Stimulated activated CD4-positive, alpha-beta T cell treated with anti-CD3 and anti-CD28 coated beads, TNF-alpha, amount 100 ng/mL, for 24 hours (primary cell): Measurements from ENCODE around the gene OR2A5.
"Not testable (repeated sequence)": the region's sequence is repeated elsewhere in the genome, so short reads cannot be mapped to it uniquely, and the experiment has no call there.

Experiments used
- DNase-seq, 3 experiments: peaks; one replicate each; pipeline ENCODE4 v3.0.0-alpha.2; 2020; ENCODE audit warnings: low read depth in 3 of 3

Gene OR2A5

DNA sequence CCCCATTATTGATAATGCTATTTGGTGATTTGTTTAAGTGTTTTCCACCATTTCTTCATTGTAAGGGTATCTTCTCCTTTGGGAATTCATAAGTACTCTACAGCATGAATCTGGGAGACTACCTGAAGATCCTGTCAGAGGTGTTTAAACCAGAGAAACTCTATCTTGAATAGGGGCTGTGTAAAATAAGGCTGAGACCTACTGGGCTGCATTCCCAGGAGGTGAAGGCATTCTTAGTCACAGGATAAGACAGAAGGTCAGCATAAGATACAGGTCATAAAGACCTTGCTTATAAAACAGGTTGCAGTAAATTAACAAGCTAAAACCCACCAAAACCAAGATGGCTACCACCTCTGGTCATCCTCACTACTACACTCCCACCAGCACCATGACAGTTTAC, 13.4 kb upstream of the OR2A5 start:
- DNase-seq = no peak

DNA sequence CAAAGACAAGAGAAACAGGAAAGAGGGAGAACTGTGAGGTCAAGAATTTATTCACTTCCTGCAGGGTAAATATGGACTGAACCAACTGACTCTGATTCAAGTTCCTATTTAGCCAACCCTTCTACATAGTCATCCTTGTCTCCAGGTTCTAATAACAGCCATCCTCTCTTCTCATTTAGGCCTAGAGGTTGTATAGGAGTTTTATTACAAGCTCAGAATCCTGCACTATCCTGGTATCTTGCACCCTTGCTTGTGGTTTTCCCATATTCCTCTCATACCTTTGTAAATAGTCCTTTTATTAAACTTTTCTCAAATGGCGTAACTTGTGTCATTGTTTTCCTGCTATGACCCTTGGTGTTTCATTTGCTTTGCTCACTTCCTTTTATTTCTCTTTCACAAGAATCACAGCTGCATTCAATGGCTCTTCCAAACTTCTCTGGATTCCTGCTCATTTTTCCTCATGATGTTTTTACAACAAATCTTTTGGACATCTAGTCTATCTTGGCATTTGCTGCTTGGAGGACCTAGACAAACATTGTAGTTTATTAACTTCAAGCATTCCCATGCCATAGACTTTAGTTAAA, 12.4 kb upstream of the OR2A5 start:
- DNase-seq = no peak

DNA sequence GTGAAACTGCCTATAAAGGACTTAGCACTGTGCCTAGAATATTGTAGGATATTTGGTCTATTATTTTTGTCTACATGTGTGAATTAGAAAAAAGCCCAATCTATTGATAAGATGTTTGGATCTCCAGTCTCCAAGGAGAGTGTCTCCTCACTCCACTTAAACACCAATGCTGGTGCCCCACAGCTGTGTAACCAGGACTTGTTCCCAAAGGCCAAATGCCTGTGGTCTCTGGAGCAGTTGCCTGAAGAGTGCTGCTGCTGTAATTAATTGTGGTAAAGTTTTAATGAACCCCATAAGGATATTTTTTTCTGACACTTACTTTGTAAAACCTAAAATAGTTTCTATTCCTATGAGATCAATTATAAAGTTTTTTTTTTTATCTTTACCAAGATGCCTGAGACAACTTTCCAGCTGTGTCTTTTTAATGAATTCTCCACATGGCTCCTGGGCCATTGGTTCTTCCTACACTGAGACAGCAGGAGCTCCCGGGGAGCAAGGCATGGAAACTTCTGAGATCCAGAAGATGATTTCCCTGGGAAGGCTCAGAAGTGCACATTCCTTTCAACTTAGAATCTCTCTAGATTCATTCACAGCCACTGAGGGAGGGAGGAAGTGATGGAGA, 11.2 kb upstream of the OR2A5 start:
- DNase-seq = no peak

GRCh38 chr7:144038887-144039286, 9.9 kb upstream of the OR2A5 start:
- no peak for DNase-seq

DNA sequence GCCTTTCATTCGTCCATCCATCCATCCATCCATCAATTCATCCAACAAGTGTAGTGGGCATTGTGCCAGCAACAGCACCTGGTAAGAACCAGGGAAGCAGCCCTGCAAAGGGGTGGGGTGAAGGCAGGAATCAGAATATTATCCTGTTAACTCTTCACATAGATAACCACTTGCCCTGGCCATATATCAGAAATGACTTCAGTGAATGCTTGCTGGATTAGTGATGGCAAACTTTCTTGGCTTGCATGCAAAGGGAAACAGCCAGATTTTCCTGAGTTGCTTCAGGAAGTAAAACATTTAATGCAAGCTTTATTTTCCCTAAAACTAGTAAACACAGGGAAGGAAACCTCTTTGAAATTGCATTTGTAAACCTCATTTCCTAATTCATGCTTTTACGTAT, 743 bp downstream of the OR2A5 start:
- DNase-seq = no peak

DNA sequence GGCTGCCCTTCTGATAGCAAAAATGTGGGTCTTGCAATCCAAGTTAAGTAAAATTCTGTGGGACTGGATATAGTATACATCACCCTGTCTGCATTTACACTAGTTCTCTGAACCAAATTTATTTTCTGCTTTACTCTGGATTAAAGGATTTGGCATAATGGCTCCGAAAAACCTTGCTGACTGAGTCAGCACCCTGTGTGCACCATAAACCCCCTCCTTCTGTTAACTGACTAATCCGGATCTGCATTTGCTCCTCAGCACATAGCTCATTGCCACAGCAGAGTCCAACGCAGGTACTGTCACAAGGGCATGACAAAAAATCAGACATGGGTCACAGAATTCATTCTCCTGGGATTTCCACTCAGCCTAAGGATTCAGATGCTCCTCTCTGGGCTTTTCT, 1.3 kb downstream of the OR2A5 start:
- no peak for DNase-seq

- not testable (repeated sequence) for DNase-seq
Measured at GRCh38 chr7:144050884-144051283, 2.1 kb downstream of the OR2A5 start.

- DNase-seq = no peak
Measured at GRCh38 chr7:144057954-144058353, 9.2 kb downstream of the OR2A5 start.

- no peak for DNase-seq
Measured at GRCh38 chr7:144063710-144064109, 15.0 kb downstream of the OR2A5 start.

DNA sequence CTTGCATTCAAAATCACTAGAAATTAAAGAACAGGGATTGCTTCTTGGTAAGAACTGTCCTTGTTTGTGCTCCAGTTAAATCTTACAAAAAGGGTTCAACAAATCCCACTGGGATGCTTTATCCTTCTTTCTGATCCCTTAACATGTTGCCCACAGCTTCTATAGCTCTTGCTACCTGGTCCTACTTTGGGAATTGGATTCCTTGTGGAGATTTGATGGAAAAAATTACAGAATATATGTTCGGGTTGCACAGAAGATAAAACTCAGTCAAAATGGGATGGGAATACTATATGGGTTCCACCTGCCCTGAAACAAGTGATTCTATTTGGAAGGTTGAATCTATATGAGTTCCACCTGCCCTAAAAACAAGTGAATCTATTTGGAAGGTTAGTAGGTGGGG, 20.8 kb downstream of the OR2A5 start, which contains the start of gene OR2A25:
OR2A25 (plus strand) TSS at position 301 of the 400 bp plus-strand sequence. CDS start 4,409 bp downstream, outside the sequence.
- DNase-seq = no peak

- DNase-seq = no peak
Measured at GRCh38 chr7:144069953-144070352, 21.2 kb downstream of the OR2A5 start.

- no peak for DNase-seq
Measured at GRCh38 chr7:144074374-144074773, 25.6 kb downstream of the OR2A5 start.

GRCh38 chr7:144085978-144086377, 37.2 kb downstream of the OR2A5 start, which contains the start of gene OR2A12:
Gene OR2A12, plus strand, starts transcription at chr7:144086278. Its CDS starts 8,830 bp downstream, at chr7:144095108.
- DNase-seq = no peak

DNA sequence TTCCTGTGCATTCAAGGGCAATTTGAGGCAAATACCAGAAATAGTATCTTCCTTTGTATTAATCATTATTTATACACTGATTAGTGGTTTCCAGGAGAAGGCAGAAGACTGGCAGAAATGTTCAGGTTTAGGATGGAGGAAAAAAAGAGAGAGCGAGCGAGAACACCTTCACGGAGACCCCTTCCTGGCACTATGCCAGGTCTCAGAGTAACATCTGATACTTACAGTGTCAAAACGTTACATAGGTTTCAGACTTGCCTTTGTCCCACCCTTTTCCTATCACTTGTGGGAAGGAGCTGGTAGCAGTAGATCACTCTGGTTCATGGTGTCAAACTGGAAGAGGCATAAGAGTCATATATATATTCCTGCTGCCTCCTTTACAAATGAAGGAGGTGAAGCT, 38.0 kb downstream of the OR2A5 start:
- no peak for DNase-seq

DNA sequence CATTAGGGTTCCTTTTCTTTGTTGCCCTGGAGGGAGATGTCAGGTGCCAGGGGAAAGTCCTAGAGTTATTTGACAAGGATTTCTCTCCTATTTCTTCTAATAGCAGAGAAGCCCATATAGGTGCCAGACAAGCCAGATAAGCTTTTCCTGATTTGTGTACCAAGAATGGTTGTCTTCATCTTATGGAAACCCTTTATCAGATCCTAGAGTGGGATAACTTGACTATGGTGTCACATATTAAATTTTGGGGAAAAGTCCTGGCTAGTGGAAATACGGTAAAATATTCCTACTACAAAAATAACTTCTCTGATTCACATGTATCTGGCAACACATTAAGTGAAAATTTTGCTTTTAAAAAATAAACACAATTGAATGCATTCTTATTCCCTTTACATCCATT, 38.5 kb downstream of the OR2A5 start:
- DNase-seq = no peak

DNA sequence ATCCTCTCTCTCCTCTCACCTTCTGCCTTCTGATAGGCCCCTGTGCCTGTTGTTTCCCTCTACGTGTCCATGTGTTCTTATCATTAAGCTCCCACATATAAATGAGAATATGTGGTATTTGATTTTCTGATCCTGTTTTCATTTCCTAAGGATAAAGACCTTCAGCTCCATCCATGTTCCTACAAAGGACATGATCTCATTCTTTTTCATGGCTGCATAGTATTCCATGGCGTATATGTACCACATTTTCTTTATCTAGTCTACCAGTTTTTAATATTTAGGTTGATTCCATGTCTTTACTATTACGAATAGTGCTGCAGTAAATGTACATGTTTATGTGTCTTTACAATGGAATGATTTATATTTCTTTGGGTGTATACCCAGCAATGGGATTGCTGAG, 41.9 kb downstream of the OR2A5 start:
- DNase-seq = no peak

- no peak for DNase-seq
Measured at GRCh38 chr7:144098776-144099175, 50.0 kb downstream of the OR2A5 start.

- no peak for DNase-seq
Measured at GRCh38 chr7:144100607-144101006, 51.9 kb downstream of the OR2A5 start.

DNA sequence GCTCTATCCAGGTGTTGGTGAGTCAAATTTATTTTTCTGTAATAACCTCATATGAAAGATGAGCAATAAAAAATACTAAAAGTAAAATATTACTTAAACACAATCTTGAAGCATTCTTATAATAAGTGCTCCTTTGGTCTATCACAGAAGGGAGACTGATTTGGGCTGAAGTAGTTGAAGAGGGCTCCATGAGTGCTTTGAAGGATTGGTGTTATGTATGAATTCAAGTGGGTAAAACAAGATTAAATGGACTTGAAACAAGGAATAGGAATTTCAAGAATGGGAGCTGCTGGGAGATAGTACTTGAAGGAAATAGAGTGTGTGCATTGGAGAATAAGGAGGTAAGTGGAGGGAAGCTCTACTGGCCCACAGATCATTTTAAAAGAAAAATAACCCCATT, 53.3 kb downstream of the OR2A5 start:
- no peak for DNase-seq

GRCh38 chr7:144105211-144105610, 56.5 kb downstream of the OR2A5 start:
- no peak for DNase-seq
